ENCODE data around the gene JMY.

The JMY gene

GRCh38 chr5:79349881-79350280, 114.0 kb downstream of the JMY start:
- no peak for TF ChIP-seq CTCF (IDR thresholded peaks at IDR 0.05)

- no peak for TF ChIP-seq CTCF (IDR thresholded peaks at IDR 0.05)
Observed at GRCh38 chr5:79357398-79357797, 121.5 kb downstream of the JMY start.
